ENCODE results near the gene NAA80. TPM values are rescaled to one million over a fixed set of nuclear protein-coding genes. Genes with fewer than 3 reads are reported as not detected.
A peak's percentile ranks its signal among the peaks of the same experiment; 100 is the strongest.
"Not testable (repeated sequence)": the region's sequence is repeated elsewhere in the genome, so short reads cannot be mapped to it uniquely, and the experiment has no call there.

Gene NAA80
- total RNA-seq, 1 donor from 2014 or later = 6.7 TPM

DNA sequence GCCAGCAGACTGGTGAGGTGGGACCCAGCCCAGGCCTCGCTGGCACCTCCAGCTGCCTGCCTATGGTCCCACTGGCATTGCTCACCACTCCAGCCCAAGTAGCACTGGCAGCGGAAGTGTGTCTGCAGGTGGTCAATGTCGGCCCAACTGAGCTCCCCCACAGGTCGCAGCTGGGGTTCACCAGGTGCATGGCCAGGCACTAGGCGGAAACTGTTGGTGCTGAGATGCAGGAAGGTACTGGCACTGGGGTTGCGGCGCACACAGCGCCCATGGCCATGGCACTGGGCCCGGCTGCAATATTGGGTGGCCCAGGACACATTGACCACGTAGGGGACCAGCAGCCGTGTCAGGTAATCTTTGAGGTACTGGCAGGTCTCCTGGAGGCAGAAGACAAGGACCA lies 19.0 kb upstream of the NAA80 start:
- ATAC-seq (no peak), DNase-seq (no peak)
- intact Hi-C loops (cut with micrococcal nuclease) = no loop called here

GRCh38 chr3:50317300-50317699 lies 18.1 kb upstream of the NAA80 start:
- intact Hi-C loops (cut with micrococcal nuclease) = no loop called here
- ATAC-seq (no peak), DNase-seq (peak; percentile 49)

GRCh38 chr3:50316657-50317242 lies 17.5 kb upstream of the NAA80 start:
- DNase-seq (no peak), ATAC-seq (no peak)
- intact Hi-C loops (cut with micrococcal nuclease) = no loop called here

GRCh38 chr3:50314816-50315215 lies 15.6 kb upstream of the NAA80 start:
- ATAC-seq = no peak
- intact Hi-C loops (cut with micrococcal nuclease) = no loop called here
- no peak for DNase-seq

DNA sequence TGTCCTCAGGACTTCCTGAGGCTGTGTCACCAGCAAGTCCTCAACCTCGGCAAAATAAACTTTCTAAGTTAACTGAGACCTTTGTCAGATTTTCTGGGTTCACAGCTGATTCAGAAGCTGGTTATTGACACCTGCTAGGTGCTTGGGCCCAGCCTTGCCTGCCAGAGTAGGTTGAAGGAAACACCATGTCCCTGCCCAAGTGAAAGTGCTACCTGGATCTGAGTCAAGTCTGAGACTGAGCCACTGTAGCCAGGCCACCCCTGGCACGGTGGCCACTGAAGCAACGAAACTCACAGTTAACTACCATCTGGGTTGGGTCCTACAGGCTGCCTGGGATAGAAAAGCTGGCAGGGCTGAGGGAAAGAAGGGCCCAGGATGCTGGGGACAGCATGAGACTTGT lies 15.1 kb upstream of the NAA80 start:
- no peak for DNase-seq
- intact Hi-C loops (cut with micrococcal nuclease) = no loop called here
- ATAC-seq = peak; percentile 37

GRCh38 chr3:50312041-50312440 lies 12.8 kb upstream of the NAA80 start:
- DNase-seq; ATAC-seq; intact Hi-C loops (cut with micrococcal nuclease): not testable (repeated sequence)

DNA sequence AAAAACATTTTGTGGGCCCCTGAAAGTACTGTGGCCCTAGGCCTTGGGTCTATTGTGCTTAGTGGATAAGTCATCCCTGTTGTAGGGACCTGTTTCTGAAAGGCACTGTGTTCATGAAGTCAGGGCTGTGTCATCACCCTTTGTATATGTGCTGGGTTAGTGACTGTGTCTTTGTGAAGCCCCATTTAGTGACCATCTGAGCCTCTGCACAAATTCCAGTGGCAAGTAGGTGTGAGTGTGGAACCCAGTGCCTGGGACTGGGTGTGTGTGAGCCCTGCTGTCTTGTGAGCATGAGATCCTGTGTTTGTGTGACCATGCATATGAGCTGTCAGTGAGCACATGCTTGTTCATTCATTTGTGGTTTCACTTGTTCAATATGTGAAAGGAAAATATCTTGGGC lies 5.4 kb upstream of the NAA80 start:
- ATAC-seq (no peak), DNase-seq (no peak)
- intact Hi-C loops (cut with micrococcal nuclease) = no loop called here

DNA sequence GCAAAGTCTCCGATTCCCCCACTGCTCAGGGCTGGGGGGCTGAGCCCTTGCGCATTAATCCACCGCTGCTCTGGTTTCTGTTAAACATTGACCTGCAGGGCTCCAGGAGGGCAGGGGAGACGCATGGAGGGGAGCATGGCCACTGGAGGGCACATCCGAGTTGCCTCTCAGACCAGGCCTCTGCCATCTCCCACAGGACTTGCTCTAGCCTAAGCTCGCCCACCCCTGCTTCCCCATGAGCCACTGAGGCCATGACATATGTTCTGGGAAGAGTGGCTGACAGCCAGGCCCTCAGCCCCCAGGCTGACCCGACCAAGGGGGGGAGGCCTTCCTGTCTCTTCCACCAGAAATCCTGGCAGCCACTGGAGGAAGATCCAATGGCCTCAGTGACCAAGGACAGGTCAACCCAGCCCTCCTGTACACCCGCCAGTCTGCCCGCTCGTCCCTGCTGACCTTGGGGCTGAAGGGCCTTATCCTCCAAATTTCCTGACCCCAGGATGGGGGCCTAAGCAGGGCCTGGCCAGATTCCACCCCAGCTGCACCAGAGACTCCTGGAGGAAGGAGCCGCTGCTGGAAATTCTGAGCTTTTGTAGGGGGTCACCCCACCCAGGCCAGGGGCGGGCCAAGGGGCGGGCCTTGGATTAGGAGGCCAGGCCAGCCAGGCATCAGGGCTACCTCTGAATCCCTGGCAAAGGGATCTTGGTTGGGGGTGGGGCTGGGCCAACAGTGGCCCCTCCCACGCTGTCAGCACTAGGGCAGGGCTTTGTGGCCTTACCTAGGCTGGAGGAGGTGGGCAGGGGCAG lies 4.0 kb upstream of the NAA80 start, which contains the start of gene HYAL1:
HYAL1 (minus strand) TSS at position 562 of the 803 bp plus-strand sequence. CDS start 618 bp downstream, outside the sequence.
- ATAC-seq (peak; percentile 56), DNase-seq (peak; percentile 91)
- intact Hi-C loops (cut with micrococcal nuclease) = no loop called here

DNA sequence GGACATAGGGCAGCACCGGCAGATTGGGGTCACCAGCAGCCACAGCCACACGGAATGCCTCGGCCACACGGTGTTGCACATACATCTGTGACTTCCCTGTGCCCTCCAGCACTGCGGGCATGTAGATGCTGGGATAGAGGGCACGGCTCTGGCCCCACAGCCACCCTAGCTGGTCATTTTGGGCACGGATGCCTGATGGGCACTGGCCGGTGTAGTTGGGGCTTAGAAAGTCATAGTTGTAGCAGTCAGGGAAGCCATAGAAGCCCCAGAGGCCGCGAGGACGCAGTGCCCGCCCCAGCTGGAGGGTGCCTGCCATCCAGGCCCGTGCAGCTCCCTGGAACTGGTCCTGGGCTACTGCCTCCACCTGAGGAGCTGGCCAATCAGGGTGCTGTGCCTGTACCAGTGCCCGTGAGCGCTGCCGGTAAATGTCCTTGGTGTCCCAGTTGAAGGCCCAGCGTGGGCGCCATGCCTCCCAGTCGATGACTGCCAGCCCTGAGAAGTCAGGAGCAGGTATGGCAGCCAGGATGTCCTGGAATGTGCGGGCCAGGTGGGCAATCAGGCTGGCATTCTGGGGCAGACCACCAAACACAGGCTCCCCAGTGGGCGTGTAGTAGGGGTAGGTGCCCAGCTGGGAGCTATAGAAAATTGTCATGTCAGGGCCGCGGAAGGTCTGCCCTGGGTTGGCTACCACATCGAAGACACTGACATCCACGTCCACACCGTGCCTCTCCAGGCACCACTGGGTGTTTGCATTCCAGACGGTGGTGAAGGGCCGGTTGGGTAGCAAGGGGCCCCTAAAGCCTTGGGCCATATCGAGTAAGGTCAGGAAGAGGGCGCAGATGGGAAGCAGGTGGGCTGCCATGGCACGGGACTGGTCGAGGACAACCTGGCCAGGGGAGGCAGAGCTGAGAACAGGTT lies 3.1 kb upstream of the NAA80 start:
- ATAC-seq (no peak), DNase-seq (peak; percentile 47)
- intact Hi-C loops (cut with micrococcal nuclease) = no loop called here

DNA sequence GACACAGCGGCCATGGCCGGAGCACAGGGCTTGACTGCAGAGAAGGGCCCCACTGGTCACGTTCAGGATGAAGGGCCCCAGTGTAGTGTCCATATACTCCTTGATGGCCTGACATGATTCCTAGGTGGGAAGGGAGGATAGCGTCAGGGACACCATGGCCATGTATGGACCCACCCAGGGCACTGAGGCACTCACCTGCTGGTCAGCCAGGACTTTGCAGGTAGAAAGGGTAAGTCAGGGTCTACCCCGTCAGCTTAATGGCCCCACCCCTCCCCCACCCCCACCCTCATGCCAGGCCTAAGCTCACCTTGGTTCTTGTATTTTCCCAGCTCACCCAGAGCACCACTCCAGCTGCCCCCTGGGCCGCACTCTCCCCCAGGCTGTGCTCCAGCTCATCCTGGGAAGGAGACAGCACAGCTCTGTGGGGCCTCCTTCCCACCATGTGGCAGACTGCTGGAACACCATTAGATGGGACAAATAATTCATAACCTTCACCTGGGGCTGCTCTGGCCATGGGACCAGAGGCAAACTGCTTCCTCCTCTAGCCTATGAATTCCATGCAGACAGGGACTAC lies 1.6 kb upstream of the NAA80 start:
- intact Hi-C loops (cut with micrococcal nuclease) = no loop called here

GRCh38 chr3:50299929-50300680 lies 900 bp upstream of the NAA80 start:
- intact Hi-C loops (cut with micrococcal nuclease) = no loop called here
- DNase-seq = peak; percentile 52
- peak; percentile 0 for ATAC-seq

More for the DNA sequence above, 1.6 kb upstream of the NAA80 start:
- no peak for DNase-seq
- no peak for ATAC-seq

- DNase-seq (no peak), ATAC-seq (no peak)
- intact Hi-C loops (cut with micrococcal nuclease) = no loop called here
Measured at GRCh38 chr3:50299638-50299928, 378 bp upstream of the NAA80 start.

- no peak for DNase-seq
Measured at GRCh38 chr3:50297896-50298725, 1.1 kb downstream of the NAA80 start.

GRCh38 chr3:50297384-50297775 lies 1.8 kb downstream of the NAA80 start:
- ATAC-seq (no peak), DNase-seq (no peak)
- intact Hi-C loops (cut with micrococcal nuclease) = no loop called here

More at GRCh38 chr3:50297896-50298725, 1.1 kb downstream of the NAA80 start:
- ATAC-seq = no peak
- intact Hi-C loops (cut with micrococcal nuclease) = no loop called here

- no peak for ATAC-seq
- intact Hi-C loops (cut with micrococcal nuclease) = no loop called here
- no peak for DNase-seq
Measured at GRCh38 chr3:50296721-50297383, 2.4 kb downstream of the NAA80 start.

DNA sequence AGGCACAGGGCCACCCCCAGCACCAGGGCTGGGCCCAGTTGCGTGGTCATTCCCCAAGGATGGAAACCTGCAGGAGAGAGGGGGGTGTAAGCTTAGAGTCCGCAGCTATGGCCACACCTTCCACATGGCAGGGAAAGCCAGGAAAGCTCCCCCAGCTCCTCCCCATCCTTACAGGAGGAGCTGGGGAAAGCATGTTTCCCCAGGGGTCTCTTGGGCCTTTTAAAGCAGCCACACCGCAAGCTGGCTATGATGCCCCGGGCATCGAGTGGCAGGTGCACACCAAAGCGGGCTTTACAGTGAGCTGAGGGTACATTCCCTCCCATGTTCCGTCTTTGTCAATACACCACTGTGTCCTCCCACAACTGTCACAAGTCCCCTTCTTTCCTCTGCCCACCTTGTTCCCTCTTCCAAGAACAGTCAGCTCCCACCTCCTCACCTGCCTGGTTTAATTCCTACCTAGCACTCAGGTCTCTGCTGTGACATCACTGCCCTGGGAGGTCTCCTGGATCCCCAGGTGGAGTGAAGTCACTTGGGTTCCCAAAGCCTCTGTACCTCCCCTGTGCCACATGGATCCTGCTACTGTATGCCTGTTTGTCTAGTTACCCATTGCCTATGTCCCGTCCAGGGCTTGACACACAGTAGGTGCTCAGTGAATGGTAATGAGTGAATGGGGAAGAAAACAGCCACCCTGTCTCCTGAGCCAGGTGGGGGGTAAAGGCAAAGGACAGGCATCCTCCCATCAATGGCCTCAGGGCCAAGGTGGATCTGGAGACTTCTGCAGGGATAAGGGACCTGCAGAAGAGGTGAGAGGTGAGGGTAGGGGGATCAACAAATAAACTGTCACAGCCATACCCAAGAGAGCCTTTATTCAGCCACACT lies 3.4 kb downstream of the NAA80 start:
- DNase-seq = no peak
- intact Hi-C loops (cut with micrococcal nuclease) = no loop called here
- ATAC-seq = no peak

All from left ventricle myocardium superior (tissue), 1 donor.